Lung (tissue), 4 donors: Measurements from ENCODE around the gene OR5T1. TPM values are rescaled to one million over a fixed set of nuclear protein-coding genes. Genes with fewer than 3 reads are reported as not detected.

ENCODE experiments used
- polyA plus RNA-seq, 2 donors: library from polyadenylated mRNA; stranded (reverse); fragments of 200-250 nt; gene quantifications; one replicate each; pipeline ENCODE4 v1.2.1, GENCODE V29; 2013
- total RNA-seq, 2 donors: library from RNA; depleted of rRNA in 1 of 2; stranded (reverse); fragments of >200 nt in 1 of 2; gene quantifications; one replicate each; pipeline ENCODE4 v1.2.1, GENCODE V29; 2014 to 2021
- donor health status: Bipolar disorder and iron deficiency.
- donor health status: healthy.
- donor health status: DM: yes; HTN: yes; CAD: no.

The OR5T1 gene
- total and polyA plus RNA-seq, 4 donors, result not detected

Other genes with a start within 250 kb of the OR5T1 start
- gene OR5AS1, start 246.5 kb upstream of the OR5T1 start, total RNA-seq, result not detected
- not detected for gene OR5AS1, start 246.5 kb upstream of the OR5T1 start, polyA plus RNA-seq
- gene OR8I2, start 180.8 kb upstream of the OR5T1 start, total RNA-seq, result not detected
- gene OR8I2, start 180.8 kb upstream of the OR5T1 start, polyA plus RNA-seq, result not detected
- not detected for gene OR8H2, start 170.5 kb upstream of the OR5T1 start, total RNA-seq
- gene OR8H2, start 170.5 kb upstream of the OR5T1 start, polyA plus RNA-seq, result not detected
- gene OR8H3, start 151.8 kb upstream of the OR5T1 start, total RNA-seq, result not detected
- not detected for gene OR8H3, start 151.8 kb upstream of the OR5T1 start, polyA plus RNA-seq
- not detected for gene OR8J3, start 134.0 kb upstream of the OR5T1 start, total RNA-seq
- gene OR8J3, start 134.0 kb upstream of the OR5T1 start, polyA plus RNA-seq, result not detected
- not detected for gene OR8K5, start 113.8 kb upstream of the OR5T1 start, total RNA-seq
- not detected for gene OR8K5, start 113.8 kb upstream of the OR5T1 start, polyA plus RNA-seq
- gene OR5J2, start 97.5 kb upstream of the OR5T1 start, total RNA-seq, result not detected
- not detected for gene OR5J2, start 97.5 kb upstream of the OR5T1 start, polyA plus RNA-seq
- not detected for gene OR5T2, start 39.9 kb upstream of the OR5T1 start, total RNA-seq
- gene OR5T2, start 39.9 kb upstream of the OR5T1 start, polyA plus RNA-seq, result not detected
- not detected for gene OR5T3, start 21.9 kb upstream of the OR5T1 start, total RNA-seq
- gene OR5T3, start 21.9 kb upstream of the OR5T1 start, polyA plus RNA-seq, result not detected
- not detected for gene OR8H1, start 18.1 kb downstream of the OR5T1 start, total RNA-seq
- not detected for gene OR8H1, start 18.1 kb downstream of the OR5T1 start, polyA plus RNA-seq
- not detected for gene OR8K3, start 41.0 kb downstream of the OR5T1 start, total RNA-seq
- gene OR8K3, start 41.0 kb downstream of the OR5T1 start, polyA plus RNA-seq, result not detected
- gene OR8K1, start 71.9 kb downstream of the OR5T1 start, total RNA-seq, result not detected
- not detected for gene OR8K1, start 71.9 kb downstream of the OR5T1 start, polyA plus RNA-seq
- gene OR8J1, start 80.1 kb downstream of the OR5T1 start, total RNA-seq, result not detected
- gene OR8J1, start 80.1 kb downstream of the OR5T1 start, polyA plus RNA-seq, result not detected
- gene OR8U1, start 101.5 kb downstream of the OR5T1 start, total RNA-seq, result not detected
- gene OR8U1, start 101.5 kb downstream of the OR5T1 start, polyA plus RNA-seq, result not detected
- not detected for gene OR5AL1, start 138.5 kb downstream of the OR5T1 start, total RNA-seq
- not detected for gene OR5AL1, start 138.5 kb downstream of the OR5T1 start, polyA plus RNA-seq
- not detected for gene OR5M3, start 199.2 kb downstream of the OR5T1 start, total RNA-seq
- gene OR5M3, start 199.2 kb downstream of the OR5T1 start, polyA plus RNA-seq, result not detected
- gene OR5M8, start 217.2 kb downstream of the OR5T1 start, total RNA-seq, result not detected
- gene OR5M8, start 217.2 kb downstream of the OR5T1 start, polyA plus RNA-seq, result not detected